HG03064 (cell line): ENCODE data around the gene ZNF341.
A peak's percentile ranks its signal among the peaks of the same experiment; 100 is the strongest.
"Not testable (repeated sequence)": the region's sequence is repeated elsewhere in the genome, so short reads cannot be mapped to it uniquely, and the experiment has no call there.

Experiments
- ATAC-seq: cut with Tn5 transposase; IDR thresholded peaks from one replicate; pipeline ENCODE4 v1.9.1; 2021; ENCODE audit warnings: low read depth; ENCODE audit not compliant: unreplicated experiment

The ZNF341 gene

DNA sequence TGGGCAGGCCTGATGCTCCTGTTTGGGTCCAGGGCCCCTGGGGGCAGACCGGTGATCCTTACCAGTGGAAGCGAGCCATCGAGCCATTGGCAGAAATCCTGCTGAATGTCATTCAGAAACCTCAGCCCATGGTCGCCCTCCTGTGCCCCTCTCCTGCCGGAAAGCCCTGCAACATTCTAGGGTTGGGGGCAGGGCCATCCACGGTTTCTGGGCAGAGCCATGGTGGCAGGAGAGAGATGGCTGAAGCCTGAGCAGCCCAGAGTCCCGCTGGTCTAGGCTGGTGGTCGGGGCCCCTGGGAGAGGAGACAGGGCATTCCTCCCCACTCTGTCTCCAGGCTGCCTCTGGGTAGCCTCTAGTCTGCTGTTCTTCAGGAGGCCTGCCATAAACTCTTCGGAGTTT is 59.7 kb downstream of the ZNF341 start:
- no peak for ATAC-seq

DNA sequence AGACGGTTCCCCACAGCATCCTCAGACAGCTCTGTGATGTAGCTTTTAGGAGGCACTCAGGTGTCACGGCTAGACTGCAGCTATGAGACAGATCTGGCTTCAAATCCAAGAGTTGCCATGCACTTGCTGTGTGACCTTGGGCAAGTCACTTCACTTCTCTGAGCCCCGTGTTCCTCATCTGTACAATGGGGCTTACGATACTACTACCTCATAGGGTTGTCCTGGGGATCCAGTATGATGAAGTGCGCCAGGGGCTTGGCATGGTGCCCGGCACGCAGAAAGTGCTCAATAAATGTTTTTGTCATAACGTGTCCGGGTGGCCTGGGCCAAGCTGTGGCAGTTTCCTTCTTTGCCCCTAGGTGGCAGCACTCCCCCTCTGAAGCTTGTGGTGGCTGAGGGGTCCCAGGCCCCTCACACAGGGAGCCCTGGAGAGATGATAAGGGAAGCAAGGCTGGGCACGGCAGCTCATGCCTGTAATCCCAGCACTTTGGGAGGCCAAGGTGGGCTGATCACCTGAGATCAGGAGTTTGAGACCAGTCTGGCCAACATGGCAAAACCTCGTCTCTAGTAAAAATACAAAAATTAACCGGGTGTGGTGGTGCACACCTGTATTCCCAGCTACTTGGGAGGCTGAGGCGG is 60.3 kb downstream of the ZNF341 start:
- ATAC-seq, result no peak

DNA sequence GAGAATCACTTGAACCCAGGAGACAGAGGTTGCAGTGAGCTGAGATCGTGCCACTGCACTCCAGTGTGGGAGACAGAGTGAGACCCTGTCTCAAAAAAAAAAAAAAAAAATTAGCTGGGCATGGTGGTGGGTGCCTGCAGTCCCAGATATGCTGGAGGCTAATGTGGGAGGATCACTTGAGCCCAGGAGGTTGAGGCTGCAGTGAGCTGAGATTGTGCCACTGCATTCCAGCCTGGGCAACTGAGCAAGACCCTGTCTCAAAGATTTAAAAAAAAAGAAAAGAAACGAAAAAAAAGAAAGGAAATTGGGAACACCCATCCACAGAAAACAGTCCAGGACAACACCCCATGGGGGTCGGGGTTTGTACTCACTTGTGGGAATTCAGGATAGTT is 60.8 kb downstream of the ZNF341 start:
- not testable (repeated sequence) for ATAC-seq

DNA sequence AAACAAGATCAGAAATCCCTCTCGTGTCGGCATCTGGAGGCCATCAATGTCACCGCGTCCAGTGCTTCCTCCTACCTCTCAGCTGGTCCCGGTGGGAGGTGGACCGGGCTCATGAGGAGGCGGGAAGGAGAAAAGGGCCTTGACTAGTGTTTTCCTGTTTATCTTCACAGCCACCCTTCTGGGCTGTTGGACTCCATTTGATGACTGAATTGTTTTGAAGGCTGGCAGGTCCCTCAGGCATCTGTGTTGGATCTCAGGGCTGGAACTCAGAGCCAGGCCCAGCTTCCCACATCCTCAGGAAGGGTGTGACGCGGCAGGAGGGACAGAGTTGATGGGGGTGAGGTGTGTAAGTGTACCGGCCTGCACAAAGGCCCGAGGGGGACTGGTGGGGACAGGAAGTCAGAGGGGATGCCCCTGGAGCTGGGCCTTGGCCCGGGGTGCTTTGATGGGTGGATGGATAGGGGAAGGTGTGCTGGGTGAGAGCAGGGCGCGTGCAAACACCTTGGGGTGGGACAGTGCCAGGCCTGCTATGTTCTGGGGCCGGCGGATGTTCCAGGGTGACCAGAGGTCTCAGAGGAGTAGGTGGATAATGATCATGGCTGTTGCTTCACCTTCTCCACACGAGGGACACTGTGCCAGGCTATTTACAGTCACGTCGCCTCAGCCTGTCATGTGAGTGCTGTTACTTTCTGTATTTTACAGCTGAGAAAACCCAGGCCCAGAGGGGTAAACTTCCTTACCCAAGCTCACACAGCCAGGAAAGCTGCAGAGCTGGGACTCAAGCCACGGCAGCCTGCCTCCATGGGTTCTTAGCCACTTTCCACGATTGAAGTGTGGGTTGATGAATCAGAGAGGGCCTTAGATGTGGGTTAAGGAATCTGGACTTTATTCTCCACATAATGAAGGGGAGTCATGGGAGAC is 61.5 kb downstream of the ZNF341 start:
- no peak for ATAC-seq

DNA sequence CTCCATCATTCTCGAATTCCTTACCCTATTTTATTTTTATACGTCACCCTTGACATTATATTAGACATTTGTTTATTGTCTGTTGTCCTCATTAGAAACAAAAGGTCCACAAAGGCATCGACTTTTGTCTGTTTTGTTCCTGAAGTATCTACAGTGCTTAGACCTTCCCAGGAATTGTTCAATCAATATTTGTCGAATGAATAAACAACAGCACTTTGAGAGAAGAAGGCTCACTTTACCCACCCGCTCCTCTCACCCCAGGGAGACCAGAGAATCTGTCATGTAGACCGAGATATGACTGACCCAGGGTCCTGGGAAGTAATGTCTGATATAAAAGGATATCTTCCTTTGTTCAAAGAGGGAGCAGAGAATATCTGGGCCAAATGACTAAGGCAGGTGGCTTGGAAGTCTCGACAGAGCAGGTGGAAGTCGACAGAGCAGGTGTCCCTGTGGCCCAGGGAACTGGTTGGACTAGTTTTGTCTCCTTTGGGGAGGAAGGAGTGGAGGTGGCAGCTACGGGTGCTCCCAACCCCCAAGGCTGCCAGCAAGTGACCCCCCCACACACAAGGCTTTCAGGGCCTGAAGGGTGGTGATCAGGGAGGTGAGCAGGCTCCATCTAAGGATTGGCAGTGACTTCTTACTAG is 64.6 kb downstream of the ZNF341 start:
- no peak for ATAC-seq

DNA sequence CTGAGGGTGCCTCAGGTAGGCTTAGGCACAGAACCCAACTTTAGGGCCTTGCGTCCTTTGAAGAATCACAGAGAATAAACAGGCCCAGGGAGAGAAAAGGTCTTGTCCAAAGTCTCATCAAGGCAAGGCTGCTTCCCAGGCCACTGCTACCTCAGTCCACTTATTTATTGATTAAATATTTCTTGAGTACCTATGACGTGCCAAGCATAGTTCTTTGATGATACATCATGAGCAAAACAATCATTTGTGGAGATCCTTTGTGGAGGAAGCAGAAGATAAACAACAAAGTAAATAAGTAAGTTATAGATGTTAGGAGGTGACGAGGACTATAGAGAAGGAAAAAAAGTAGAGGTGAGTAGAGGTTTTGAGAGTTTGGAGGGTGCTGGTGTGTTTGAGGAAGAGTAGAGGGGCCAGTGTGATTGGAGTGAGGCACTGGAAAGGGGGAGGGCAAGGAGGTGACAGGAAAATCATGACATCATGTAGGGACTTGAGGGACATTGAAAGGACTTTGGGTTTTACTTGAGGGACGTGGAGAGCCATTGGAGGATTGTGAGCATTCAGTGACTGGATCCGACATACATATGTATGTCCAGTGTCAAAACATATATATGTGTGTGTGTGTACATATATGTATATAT is 65.2 kb downstream of the ZNF341 start:
- no peak for ATAC-seq

DNA sequence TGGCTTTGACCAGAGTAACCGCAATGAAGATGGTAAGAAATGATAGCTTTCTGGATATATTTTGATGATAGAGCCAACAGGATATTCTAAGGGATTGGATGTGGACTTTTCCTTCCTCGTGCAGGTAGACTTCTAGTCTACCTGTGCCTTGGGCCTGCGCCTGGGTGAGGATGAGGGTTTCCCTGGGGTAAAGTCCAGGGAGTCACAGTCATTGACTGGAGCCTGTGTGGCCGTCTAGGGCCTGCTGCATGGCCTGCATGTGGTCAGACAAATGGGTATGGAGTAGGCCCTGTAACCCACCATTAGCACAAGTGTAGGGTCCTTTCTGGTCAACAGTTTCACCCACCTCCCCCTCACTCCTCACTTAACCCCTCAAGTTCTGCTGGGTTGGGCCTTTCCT is 66.6 kb downstream of the ZNF341 start:
- no peak for ATAC-seq

DNA sequence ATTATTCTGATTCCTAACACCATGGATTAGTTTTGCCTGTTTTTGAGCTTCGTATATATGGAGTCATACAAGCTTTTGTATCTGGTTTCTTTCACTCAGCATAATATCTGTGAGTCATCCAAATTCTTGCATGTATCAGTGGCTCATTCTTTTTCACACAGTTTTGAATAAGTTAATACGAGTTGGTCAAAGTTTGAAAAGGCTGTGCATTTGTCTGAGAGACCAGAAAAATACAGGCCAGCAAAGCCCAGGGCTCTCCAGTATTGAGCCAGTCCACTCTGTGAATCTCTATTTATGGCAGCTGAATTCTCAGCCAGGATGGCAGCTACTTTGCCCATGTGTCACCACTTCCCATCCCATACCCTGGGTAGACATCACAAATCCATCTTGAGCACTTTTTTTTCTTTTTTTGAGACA is 72.1 kb downstream of the ZNF341 start:
- no peak for ATAC-seq

DNA sequence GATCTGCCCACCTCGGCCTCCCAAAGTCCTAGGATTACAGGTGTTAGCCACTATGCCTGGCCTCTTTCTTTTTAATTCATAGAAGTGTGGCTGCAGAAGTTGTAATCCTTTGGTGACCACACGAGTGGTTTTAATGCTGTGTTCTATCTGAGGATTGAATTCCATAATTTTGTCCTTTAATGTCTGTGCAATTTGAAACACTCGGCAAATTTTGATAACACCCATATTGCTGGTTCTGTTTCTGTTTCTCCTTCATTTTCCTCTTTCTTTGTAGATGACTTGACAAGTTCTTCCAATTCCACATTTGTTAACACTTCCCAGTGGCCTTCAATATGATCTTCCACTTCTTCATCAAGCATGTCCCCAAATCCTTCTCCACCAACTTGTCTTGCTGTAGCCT is 76.6 kb downstream of the ZNF341 start:
- ATAC-seq, result no peak

DNA sequence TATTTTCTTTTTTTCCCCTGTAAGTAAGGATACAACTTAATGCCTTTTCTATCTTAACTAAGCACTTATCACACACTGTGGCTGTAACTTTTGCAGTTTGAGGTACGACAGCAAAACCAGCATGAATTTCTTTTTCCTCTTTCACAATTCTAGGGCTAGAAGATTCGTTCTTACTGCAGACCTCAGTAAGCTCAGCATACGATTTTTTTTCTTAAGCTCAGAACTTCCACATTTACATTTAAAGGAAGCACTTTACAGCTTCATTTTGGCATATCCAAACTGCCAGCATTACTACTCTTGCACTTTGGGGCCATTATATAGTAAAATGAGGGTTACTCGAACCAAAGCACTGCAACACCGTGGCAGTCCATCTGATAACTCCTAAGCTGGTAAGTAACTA is 78.5 kb downstream of the ZNF341 start:
- no peak for ATAC-seq

DNA sequence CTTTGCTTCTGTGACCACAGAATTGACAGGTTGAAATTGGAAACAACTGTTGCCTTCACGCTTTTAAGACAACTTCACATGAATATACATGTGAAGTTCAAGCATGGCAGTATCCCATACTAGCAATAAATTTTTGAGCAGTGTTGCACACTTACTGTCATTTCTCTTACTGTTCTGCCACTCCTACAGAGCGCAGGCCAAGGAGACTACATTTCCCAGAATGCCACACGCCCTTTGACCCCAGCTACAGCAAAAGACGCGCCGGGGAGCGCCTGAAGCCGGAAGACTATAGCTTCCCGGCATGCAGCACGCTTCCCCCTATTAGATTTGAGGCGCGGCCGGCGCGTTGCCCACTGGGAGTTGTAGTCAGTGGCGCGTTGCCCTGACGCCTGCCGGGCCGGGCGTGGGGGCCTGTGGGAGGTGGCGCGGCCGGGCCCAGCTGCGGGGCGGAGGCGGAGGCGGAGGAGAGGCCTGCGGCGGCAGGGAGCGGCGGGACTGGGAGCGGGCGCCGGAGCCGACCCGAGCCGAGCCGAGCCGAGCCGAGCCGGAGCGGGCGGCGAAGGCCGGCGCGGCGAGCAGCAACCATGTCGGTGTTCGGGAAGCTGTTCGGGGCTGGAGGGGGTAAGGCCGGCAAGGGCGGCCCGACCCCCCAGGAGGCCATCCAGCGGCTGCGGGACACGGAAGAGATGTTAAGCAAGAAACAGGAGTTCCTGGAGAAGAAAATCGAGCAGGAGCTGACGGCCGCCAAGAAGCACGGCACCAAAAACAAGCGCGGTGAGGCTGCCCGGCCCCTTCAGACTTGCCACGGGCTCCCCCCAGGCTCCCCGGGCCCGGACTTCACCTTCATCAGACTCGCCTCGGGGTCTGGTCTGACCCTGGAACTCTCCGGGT is 79.3 kb downstream of the ZNF341 start, which contains the start of gene CHMP4B:
Gene CHMP4B, plus strand, starts transcription at position 464 of the 891 bp plus-strand sequence. Its CDS starts 121 bp downstream, at position 585.
- peak; percentile 96 for ATAC-seq

DNA sequence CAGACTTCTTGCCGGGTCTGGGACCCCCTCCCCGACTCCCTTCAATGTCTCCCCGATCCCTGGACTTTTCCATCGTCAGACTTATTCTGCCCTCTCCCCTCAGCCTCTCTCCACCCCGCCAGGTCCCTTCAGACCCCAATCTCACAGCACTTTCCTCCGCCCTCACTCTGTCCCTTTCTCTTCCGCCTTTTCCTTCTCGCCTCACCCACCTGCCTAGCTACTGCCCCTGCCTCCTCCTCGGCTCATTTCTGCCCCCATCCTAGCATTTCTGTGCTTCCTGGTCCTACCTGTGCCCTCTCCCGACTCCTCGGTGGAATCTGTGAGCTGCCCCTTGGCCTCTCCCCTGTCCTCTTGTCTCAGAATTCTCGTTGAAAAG is 80.0 kb downstream of the ZNF341 start:
- ATAC-seq, result no peak

DNA sequence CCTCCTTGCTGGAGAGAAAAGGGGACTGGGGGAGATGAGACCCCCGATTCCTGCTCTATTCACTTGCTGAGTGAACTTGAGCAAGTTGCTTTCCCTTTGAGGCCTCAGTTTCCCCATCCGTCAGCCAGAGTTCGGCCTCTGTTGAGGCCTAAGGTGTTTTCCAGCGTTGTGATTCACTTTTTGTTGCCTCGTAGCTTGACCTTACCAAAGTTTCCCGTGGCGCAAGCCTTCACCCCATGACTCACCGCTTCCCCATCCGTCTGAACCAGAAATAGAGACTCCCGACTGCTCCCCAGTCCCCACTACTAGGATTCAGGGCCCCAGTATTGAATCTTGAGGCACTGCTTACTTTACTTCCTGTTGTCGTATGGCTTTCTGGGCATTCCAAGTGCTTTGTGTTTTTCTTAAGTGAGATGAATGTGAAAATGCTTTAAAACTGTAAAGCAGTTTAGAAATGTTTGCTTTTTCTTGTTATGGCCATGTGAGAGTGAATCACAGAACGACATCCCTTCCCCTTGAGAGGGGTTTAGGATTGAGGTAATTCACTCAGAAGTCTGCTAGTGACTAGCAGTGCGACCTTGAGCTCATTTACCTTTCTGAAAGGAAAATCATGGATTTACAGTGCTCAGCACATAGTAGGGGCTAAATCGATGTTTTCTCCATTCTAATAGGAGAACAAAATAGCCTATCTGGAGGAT is 80.5 kb downstream of the ZNF341 start:
- no peak for ATAC-seq

DNA sequence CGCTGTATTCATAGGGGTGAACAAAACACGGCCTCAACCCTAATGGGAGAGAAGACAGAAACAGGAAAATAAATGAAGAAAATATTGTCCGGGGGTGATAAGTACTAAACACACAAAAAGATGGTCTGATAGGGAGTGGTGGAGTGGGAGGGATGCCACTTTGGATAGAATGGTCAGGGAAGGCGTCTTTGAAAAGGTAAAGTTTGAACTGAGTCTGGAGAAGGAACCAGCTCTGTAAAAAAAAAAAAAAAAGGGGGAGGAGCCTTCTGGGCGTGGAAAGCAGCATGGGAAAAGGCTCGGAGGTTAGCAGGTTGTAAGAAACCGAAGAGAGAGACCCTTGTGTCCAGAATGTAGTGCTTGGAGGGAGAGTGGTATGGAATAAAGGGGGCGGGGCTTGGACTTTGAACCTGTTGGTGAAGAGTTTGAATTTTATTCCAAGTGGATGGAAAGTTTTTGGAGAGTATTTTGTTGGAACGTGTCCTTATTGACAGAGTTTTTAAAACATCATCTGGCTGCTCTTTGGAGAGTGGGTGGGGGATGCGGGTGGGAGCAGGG is 81.2 kb downstream of the ZNF341 start:
- no peak for ATAC-seq

DNA sequence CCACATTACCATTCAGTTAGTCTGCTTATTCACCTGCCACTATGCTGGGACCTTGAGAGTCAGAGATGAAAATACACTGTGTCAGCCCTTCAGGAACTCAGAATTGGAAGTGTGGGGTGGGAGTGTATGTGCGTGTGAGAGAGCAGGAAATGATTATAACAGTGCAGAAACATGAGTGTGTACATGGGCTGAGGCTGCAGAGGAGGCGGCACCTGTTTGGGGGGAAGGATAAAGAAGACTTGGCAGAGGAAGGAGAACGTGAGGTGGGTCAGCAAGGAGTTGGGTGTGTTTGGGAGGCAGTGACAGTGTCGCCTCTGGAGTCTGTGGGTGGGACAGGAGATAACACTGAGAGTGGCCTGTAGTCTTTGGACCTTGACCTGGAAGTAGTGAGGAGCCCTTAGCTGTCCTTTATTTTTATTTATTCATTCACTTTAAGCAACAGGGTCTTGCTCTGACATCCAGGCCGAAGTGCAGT is 82.5 kb downstream of the ZNF341 start:
- ATAC-seq, result no peak

DNA sequence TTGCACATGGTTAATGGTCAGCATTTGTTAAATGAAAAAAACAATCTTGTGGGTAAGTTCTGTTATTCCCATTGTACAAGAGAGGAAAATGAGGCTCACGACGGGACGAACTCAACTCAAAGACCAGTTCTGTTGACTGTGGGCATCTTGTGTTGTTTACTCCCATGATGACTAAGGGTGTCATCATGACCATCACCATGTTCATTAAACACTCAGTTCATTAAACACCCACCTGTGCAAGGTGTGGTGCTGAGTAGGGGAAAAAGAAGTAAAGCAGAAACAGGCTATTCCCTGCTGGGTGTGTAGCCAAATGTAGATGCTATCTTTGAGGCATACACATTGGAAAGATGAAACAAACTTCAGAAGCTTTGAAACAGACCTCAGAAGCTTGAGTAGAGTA is 83.9 kb downstream of the ZNF341 start:
- ATAC-seq, result no peak

DNA sequence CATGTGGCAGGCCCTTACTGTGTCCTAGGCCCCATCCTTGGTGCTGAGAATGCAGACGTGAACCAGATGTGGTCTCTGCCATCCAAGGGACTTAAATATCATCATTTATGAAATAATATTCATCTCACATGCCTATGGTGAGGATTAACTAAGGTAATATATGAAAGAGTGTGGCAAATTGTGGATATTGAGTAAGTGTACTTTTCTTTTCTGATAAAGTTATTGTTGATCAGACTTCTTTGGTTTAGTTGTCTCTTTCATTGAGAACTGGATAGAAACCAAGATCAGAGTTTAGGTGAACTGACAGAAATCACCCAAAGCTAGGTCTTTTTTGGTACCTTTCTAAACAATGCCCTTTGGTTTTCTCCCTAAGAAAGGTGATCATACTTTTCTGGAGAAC is 84.4 kb downstream of the ZNF341 start:
- ATAC-seq, result no peak

DNA sequence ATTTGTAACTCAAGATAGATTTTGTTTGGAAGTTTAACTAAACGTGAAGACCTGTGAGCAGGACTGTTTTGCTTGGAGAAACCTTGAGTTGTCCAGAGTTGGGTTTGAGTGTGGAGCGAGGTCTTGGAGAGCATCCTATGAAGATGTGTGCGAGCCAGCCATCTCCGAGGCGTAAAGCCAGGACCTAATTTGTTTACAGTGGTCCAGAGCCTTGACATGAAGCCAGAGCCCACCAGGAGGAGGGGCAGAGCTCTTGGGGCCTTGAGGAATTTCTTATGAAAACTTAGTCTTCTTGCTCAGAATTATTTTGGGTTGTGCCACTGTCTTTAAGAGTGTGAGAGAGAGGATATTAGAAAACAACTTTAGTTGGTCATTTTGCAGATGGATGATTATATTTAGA is 85.6 kb downstream of the ZNF341 start:
- no peak for ATAC-seq

DNA sequence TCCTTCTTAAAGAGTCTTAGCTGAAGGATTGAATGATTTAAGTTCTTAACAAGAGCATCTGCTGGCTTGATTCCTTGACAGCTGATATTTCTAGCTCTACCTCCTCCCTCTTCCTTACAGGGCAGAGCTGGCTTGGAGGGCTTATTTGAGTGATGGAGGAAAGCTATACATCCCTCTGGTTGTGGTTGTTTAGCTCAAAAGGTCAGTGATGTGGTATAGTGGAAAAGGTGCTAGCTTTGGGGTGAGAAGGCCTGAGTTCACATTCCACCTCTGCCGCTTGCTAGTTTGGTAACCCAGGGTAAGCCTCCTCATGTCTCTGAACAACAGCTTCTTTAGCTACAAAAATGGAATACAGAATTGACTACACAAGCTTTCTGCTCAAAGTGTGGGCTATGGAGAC is 87.7 kb downstream of the ZNF341 start:
- no peak for ATAC-seq
